Measurements from ENCODE around the gene PCCB.
"Not testable (repeated sequence)": the region's sequence is repeated elsewhere in the genome, so short reads cannot be mapped to it uniquely, and the experiment has no call there.

The PCCB gene

GRCh38 chr3:136327671-136328070 is 77.5 kb downstream of the PCCB start:
- DNase-seq (ENCODE audit: low read depth): no peak

- no peak for DNase-seq (ENCODE audit: low read depth)
These were observed 79.5 kb downstream of the PCCB start for GRCh38 chr3:136329593-136329992.

GRCh38 chr3:136330900-136331299 is 80.8 kb downstream of the PCCB start:
- no peak for DNase-seq (ENCODE audit: low read depth)

DNA sequence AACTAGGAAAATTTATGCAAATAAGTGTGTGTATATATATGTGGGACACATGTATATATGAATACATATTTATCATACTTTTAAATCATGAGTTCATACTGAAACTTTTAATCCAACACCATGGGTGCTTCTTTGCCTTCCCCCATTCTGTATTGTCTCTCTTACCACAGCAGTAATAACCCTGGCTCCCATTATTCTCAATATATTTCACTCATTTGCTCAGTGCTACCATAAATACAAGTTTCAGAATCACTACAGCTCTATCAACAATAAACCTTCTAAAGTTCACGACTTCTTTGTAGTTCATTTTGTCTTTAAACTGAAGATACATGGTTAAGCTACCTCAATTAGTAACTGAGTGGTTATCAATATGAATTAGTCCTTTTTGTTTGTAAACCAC is 82.2 kb downstream of the PCCB start:
- no peak for DNase-seq (ENCODE audit: low read depth)

GRCh38 chr3:136332776-136333175 is 82.6 kb downstream of the PCCB start:
- DNase-seq (ENCODE audit: low read depth): peak; percentile 72

DNA sequence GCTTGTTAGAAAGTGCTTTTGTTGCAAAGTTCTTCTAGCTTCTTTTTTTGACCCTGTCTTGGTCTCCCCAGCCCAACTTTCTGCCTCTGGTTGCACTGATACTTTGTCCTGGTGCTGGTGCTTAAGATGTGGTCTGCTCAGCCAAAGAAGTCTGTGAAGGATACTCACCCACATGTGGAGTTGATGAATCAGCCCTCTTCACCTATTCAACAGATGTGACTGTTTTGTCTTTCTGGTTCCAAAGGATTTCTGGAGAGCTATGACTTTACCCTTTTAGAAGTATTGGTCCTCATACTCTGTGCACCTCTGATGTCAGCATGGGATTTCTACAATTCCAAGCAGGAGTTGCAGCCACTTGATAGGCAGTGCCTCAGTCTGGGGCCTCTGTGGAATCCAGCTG is 84.1 kb downstream of the PCCB start:
- no peak for DNase-seq (ENCODE audit: low read depth)

GRCh38 chr3:136334726-136335125 is 84.6 kb downstream of the PCCB start:
- not testable (repeated sequence) for DNase-seq (ENCODE audit: low read depth)

DNA sequence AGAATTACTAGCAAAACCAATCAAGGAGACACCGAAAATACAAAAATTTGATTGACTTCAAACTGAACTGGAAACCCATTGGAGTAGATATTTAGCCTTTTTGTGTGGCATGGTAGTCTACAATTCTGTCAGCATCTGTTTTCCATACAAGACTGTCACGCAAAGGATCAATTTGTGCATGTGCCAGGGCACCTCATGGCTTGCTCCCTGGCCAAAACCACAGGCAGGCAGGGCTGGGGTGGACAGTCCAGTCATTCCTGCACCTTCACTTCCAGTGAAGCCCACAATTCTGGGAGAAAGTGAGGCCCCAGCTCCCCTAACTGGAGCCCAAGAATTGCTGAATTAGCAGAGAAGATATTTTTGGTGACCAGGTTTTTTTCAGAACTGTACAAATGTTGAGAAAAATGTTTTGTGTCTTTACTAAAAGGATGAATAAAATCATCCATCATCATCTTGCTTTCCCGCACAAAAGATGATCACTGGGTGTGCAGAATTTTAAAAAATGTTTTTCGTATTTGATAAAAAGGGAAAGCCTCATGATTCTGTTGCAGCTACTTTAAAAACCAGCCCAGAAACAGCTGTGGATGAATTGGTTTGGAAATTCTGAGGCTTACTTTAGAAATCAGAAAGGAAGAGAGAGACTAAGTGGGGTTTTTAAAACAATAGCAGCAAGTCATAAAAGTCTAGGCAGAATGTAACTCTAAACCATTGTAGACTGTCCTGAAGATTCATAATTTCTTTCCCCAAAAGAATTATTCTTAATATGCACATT is 86.4 kb downstream of the PCCB start:
- no peak for DNase-seq (ENCODE audit: low read depth)

- no peak for DNase-seq (ENCODE audit: low read depth)
These were observed 93.3 kb downstream of the PCCB start for GRCh38 chr3:136343446-136343845.

DNA sequence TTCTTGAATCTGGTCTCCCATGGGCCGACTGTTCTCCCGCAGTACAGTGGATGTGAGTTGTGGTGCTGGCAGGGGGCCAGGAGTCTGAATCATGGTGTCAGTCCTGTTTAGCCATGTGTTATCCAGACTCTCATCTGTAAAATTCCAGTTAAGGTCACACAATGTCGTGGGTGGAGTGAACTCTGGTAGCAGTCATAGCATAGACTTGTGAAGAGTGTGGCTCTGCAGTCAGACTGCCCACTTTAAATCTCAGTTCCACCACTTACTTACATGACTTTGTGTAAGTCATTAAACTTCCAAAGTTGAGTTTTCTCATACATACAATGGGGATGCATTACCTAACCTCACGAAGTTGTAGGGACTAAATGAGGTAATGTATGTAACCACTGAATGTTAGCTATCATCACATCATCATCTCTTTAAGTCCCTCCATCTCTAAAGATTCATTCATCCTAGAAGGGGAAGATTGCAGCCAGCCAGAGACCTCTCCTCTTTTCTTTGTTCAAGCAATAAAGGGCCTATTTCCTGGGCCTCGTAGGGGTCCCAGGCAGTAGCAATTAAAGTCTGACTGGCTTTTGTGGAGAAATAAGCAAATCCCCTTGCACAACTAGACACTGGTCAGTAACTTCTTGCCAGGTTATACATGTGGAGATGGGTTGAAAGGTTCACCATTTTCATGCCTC is 93.9 kb downstream of the PCCB start:
- DNase-seq (ENCODE audit: low read depth): peak; percentile 98

GRCh38 chr3:136346486-136346885 is 96.3 kb downstream of the PCCB start:
- no peak for DNase-seq (ENCODE audit: low read depth)

DNA sequence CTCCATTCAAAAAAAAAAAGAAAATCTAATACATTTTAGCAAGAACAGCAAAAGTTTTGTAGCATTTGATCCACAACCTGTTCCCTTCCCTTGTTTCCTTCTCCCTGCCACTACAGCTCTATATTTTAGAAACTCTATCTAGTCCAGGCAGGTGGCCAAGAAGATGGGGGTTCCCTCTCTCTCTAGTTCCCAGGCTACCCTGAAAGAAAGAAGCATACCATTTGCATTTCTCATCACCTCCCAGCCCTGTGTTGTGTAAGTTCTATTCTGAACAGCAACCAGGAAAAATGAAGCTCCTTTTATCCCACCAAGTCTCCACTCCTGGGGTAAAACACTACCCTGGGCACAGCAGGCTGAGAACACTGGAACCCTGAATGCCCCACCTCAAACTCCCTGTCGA is 100.0 kb downstream of the PCCB start:
- peak; percentile 96 for DNase-seq (ENCODE audit: low read depth)

- peak; percentile 64 for DNase-seq (ENCODE audit: low read depth)
These were observed 100.4 kb downstream of the PCCB start for GRCh38 chr3:136350557-136350956.

DNA sequence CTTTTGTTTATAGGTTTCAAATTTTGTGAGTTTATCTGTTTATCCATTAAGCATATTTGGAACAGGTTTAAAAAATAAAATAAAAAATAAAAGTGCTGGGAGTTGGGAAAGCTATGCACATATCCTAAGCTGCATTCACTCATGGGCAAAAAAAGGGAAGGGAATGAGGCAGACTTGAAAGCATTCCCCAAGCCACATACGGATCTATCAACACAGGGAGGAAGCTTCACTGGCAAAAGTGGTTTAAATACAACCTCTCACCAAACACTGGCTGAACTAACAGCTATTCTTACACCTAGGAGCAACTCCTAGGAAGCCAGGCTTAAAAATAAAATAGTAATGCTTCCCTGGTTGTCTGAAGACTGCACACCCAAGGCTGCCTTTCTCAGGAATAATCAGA is 101.2 kb downstream of the PCCB start:
- no peak for DNase-seq (ENCODE audit: low read depth)

DNA sequence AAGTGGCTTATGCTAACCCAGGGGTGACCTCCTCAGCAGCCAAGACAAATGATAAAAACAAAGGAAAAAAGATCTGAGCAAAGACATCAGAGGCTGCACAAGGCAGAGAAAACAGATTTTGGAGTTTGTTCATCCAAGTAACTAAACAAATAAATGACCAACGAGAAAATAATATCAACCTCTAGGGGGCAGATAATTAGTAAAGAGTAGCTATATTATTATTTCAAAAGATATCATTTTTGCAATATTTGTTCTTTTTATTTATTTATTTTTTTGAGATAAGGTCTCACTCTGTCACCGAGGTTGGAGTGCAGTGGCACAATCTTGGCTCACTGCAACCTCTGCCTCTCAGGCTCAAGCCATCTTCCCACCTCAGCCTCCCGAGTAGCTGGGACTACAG is 101.8 kb downstream of the PCCB start:
- DNase-seq (ENCODE audit: low read depth): no peak

DNA sequence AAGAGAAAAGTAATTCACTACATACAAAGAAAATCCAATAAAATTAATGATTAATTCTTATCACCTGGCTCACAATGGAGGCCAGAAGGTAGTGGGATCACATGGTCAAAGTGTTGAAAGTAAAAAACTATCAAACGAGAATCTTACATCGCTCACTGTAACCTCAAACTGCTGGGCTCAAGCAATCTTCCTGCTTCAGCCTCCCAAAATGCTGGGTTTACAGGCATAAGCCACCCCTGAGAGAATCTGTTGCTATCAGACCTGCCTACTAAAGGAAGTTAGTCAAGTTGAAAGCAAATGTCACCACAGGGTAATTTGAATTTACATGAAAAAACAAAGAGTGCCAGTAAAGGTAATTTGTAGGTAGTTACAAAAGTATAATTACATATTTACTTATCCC is 103.3 kb downstream of the PCCB start:
- DNase-seq (ENCODE audit: low read depth): no peak

DNA sequence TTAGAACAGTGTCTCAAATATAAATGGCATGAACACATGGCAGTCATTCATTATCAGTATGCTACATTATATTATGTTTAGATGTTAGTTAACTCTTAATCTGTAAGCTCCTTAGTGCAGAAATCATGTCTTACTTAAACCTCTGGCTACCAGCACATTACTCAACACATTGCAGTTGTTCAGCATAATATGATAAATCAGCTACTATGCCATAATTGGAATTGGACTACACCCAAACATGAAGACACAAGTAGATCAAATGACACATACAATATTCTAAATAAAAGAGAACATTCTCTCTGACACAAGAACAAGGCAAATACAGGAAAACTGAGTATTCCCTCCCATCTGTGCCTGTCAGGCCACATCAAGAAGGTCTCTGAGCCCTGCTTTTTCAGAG is 116.1 kb downstream of the PCCB start:
- DNase-seq (ENCODE audit: low read depth): peak; percentile 67

- DNase-seq (ENCODE audit: low read depth): not testable (repeated sequence)
These were observed 125.7 kb downstream of the PCCB start for GRCh38 chr3:136375800-136376199.

- DNase-seq (ENCODE audit: low read depth): no peak
These were observed 127.4 kb downstream of the PCCB start for GRCh38 chr3:136377508-136377907.

GRCh38 chr3:136378011-136378410 is 127.9 kb downstream of the PCCB start:
- DNase-seq (ENCODE audit: low read depth): no peak

Data from iris pigment epithelial cell (primary cell).